ENCODE measurements around the gene KLF11. TPM values are rescaled to one million over a fixed set of nuclear protein-coding genes. Genes with fewer than 3 reads are reported as not detected.

Gene KLF11
- total and polyA plus RNA-seq, 11 donors, result 5.4 to 43.8 (median 19.4) TPM

GRCh38 chr2:10006236-10007161 lies 36.9 kb upstream of the KLF11 start:
- Histone ChIP-seq H3K4me1 (peaks cover 6 to 51% (median 36%) of the 10 kb centered on the region in 12 donors), H3K27ac (peak overlapping the region in 10 of 12 donors; percentile 32 to 89 (median 67)), H3K36me3 (no peaks in the 10 kb centered on the region), H3K27me3 (no peaks in the 10 kb centered on the region), H3K9me3 (no peaks in the 10 kb centered on the region), H3K4me3 (peak overlapping the region in 2 of 12 donors; percentile 15 to 22)
- peak; percentile 66 to 86 (median 83) for ATAC-seq
- TF ChIP-seq CTCF (IDR thresholded peaks at IDR 0.05), result no peak
- no peak for TF ChIP-seq POLR2A (IDR thresholded peaks at IDR 0.05)
- intact Hi-C loops (cut with DNase I), result loop anchor here in 2 of 10 donors (5.0 kb wide), 1 partner anchor 36 kb away; the partner anchor contains the start of gene KLF11 (in 2 of the 2)
- WGBS, 4 donors, result 40 to 69% (median 58%) methylated on average over 37 to 64 of the region's 64 CpGs
- DNase-seq, result peak in 4 of 5 donors; percentile 66 to 81 (median 74)

- intact Hi-C loops (cut with DNase I), result loop anchor here in 2 of 10 donors (5.0 kb wide), 1 partner anchor 35 kb away; the partner anchor contains the start of gene KLF11 (in 2 of the 2)
- Histone ChIP-seq H3K9me3 (no peaks in the 10 kb centered on the region), H3K36me3 (no peaks in the 10 kb centered on the region), H3K27ac (peak overlapping the region in 3 of 12 donors; percentile 78 to 89 (median 79)), H3K4me1 (peaks cover 6 to 51% (median 34%) of the 10 kb centered on the region in 12 donors), H3K4me3 (no peak overlapping the region), H3K27me3 (no peaks in the 10 kb centered on the region)
- DNase-seq (no peak), ATAC-seq (no peak)
- no peak for TF ChIP-seq CTCF (IDR thresholded peaks at IDR 0.05)
- 72 to 93% (median 83%) methylated on average over 9 of the region's 9 CpGs for WGBS, 4 donors
Measured at GRCh38 chr2:10007435-10007834, 35.9 kb upstream of the KLF11 start.

GRCh38 chr2:10007921-10008808 lies 35.2 kb upstream of the KLF11 start:
- WGBS, 4 donors, result 68 to 78% (median 71%) methylated on average over 21 to 22 of the region's 22 CpGs
- DNase-seq (peak in 2 of 5 donors; percentile 65 to 71), ATAC-seq (peak in 1 of 4 donors; percentile 17)
- intact Hi-C loops (cut with DNase I), result loop anchor here in 2 of 10 donors (5.0 kb wide), 1 partner anchor 34 kb away; the partner anchor contains the start of gene KLF11 (in 2 of the 2)
- Histone ChIP-seq H3K4me1 (peaks cover 6 to 51% (median 34%) of the 10 kb centered on the region in 12 donors), H3K36me3 (no peaks in the 10 kb centered on the region), H3K9me3 (no peaks in the 10 kb centered on the region), H3K27me3 (no peaks in the 10 kb centered on the region), H3K27ac (peak overlapping the region in 8 of 12 donors; percentile 23 to 90 (median 78)), H3K4me3 (no peak overlapping the region)
- TF ChIP-seq POLR2A (IDR thresholded peaks at IDR 0.05) (no peak), CTCF (IDR thresholded peaks at IDR 0.05) (peak in 3 of 12 donors; percentile 15 to 26 (median 23))
